ENCODE measurements around the gene STK32B.

The STK32B gene

GRCh38 chr4:5383191-5383980, 332.1 kb downstream of the STK32B start:
- DNase-seq (ENCODE audit: low read depth in 2 of 3, low spot score in 1 of 3), result no peak

DNA sequence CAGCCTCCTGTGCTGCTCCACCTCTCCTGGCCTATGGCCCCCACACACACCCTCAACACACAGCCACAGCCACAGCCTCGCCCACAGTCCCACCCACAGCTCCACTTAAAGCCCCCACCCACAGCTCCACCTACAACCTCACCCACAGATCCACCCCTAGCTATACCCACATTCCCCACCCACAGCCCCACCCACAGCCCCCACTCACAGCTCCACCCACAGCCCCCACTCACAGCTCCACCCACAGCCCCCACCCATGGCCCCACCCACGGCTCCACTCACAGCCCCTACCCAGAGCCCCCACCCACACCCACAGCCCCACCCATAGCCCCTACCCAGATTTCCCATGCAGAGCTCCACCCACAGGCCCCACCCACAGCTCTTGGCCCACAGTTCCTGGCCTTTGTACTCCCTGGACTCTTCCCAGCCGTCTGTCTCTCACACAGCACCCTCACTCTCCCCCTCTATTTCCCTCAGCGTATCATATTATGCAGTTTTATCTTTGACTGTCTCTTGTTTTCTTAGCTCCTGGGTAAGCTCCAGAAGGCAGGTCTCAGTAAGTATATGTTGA, 334.5 kb downstream of the STK32B start:
- no peak for DNase-seq (ENCODE audit: low read depth in 2 of 3, low spot score in 1 of 3)

- DNase-seq (ENCODE audit: low read depth in 2 of 3, low spot score in 1 of 3), result no peak
These were observed 335.6 kb downstream of the STK32B start for GRCh38 chr4:5386921-5387320.

DNA sequence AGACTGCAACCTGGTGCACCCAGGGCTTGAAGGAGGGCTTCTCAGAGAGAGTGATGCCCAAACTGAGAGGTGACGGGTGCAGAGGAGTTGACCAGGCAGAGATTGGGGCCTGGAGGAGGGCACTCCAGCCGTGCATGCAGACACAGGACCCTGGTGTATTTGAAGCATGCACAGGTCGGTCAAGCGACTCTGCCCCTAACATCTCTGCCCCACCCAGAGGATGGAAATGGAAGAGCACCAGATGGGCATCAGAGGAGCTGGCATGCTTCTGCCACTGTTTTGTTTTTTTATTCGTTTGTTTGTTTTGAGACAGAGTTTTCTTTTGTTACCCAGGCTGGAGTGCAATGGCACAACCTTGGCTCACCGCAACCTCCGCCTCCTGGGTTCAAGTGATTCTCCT, 336.2 kb downstream of the STK32B start:
- no peak for DNase-seq (ENCODE audit: low read depth in 2 of 3, low spot score in 1 of 3)

GRCh38 chr4:5389756-5390310, 338.6 kb downstream of the STK32B start:
- DNase-seq (ENCODE audit: low read depth in 2 of 3, low spot score in 1 of 3), result no peak

- no peak for DNase-seq (ENCODE audit: low read depth in 2 of 3, low spot score in 1 of 3)
These were observed 340.2 kb downstream of the STK32B start for GRCh38 chr4:5391492-5391891.

DNA sequence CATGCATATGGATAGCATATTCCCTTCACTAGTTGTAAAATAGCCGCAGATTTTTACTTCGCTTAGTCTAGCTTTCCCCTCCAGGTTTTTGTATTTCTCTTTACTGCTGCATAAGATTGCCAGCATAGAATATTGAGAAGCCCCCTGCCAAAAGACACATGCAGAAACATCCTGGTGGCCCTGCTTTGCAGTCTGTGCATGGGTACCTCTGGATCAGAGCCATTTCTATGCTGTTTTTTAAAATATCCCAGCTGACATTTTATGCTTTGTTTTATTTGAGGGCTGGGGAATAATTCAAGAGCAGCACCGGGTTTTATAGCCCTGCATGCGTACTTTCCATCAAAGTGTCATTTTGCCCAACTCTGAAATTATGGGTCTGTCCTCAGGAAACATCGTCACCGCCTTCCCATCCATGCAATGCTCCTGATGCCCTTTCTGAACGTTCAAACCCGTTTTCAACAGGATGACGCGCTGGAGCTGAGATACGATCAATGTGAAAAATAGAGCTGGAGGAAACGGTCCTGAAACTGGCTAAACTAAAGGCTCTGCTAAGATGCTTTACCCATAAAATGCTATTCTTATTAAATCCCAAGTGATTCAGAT, 342.7 kb downstream of the STK32B start:
- no peak for DNase-seq (ENCODE audit: low read depth in 2 of 3, low spot score in 1 of 3)

- DNase-seq (ENCODE audit: low read depth in 2 of 3, low spot score in 1 of 3), result no peak
These were observed 344.5 kb downstream of the STK32B start for GRCh38 chr4:5395781-5396180.

DNA sequence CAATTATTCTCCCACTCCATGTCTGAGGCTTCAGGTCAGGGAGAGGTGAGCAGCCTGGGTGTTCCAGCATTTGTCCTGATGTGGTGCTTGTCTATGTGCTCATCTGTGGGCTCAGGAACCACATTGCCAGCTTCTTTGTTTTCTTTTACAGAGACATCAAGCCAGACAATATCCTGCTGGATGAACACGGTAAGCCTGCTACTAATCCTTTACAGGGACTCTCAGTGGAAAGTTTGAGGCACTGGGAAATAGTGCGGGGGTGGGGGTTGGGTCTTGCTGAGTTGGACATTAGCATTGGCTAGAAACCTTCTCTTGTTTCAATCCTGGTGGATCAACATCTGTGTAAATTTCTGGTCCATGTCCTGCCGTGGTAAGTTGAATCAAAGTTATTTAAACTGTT, 346.8 kb downstream of the STK32B start:
- no peak for DNase-seq (ENCODE audit: low read depth in 2 of 3, low spot score in 1 of 3)

GRCh38 chr4:5399124-5399523, 347.8 kb downstream of the STK32B start:
- DNase-seq (ENCODE audit: low read depth in 2 of 3, low spot score in 1 of 3), result no peak

- DNase-seq (ENCODE audit: low read depth in 2 of 3, low spot score in 1 of 3), result no peak
These were observed 348.6 kb downstream of the STK32B start for GRCh38 chr4:5399790-5400421.

DNA sequence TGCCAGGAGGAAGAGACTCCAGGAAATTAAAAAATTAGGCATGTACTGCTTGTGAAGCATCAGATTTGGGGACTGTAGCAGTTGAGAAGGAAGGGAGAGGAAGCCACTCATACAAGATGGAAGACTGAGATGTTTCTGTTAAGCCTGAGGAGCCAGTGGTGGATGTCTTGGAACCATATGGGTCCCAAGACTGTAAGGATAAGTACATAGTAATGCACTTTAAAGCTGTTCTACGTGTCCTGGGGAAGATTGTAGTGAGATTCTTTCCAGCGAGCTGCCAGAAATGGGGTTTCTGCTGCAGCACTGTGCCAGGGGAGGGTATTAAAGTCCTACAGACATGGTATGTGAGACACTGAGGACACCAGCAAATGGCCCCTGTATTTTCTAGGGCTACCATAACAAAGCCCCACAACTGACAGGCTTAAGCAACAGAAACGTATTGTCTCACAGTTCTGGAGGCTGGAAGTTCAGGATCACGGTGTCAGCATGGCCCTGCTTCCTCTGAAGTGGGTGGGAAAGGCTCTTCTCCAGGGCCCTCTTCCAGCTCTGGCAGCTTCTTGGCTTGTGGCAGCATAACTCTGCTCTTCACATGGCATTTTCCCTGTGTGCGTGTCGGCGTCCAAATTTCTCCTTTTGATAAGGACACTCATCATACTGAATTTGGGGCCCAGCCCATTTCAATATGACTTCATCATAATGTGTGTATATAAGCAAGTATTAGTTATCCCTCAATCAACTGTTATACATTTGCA, 352.6 kb downstream of the STK32B start:
- DNase-seq (ENCODE audit: low read depth in 2 of 3, low spot score in 1 of 3), result no peak

GRCh38 chr4:5409237-5409636, 358.0 kb downstream of the STK32B start:
- no peak for DNase-seq (ENCODE audit: low read depth in 2 of 3, low spot score in 1 of 3)

DNA sequence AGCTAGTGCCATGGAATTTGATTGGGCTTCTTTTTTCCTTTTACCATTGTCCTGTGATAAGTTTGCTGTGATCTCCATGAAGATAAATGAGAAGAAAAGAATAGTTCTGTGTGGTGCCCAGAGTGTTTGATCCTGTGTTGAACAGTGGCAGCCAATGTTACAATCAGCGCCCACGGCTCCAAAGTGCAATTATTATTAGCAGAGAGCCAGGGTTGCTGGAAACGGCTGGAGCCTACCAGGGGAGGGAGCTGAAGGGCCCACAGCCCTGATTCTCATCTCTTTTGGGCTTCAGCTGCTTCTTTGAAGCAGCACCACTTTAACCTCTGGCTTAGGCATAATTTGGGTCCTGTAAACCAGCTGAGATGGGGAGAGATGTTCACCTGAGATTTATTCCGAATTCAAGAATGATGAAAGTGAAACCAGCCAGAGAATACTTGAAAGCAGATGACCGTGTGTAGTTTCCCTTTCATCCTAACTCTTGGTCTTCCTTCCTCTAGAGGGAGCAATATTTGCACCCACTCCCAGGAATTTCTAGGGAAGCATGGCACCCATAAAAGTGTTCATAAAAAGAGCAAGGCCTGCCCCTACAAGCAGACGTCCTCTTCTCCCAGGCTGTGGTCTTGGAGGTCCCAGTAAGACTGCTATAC, 358.8 kb downstream of the STK32B start:
- DNase-seq (ENCODE audit: low read depth in 2 of 3, low spot score in 1 of 3), result no peak

GRCh38 chr4:5412296-5412695, 361.0 kb downstream of the STK32B start:
- DNase-seq (ENCODE audit: low read depth in 2 of 3, low spot score in 1 of 3), result no peak

DNA sequence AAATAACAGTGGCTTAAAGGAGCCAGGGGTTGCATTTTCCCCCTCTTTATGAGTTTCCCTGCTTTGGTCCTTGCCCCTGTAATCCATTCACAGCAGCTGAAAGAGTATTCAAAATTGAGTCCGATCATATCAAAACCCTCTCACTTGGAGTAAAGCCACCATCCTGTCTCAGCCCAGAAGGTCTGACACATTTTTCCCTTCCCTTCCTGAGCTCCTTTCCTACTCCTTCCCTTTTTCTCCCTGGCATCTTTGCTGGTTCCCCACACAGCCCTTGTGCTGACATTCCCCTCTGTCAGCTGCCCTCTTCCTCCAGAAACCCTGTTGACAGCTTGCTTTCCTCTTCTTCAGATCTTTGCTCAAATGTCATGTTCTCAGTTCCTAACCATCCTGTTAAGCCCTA, 361.5 kb downstream of the STK32B start:
- no peak for DNase-seq (ENCODE audit: low read depth in 2 of 3, low spot score in 1 of 3)

DNA sequence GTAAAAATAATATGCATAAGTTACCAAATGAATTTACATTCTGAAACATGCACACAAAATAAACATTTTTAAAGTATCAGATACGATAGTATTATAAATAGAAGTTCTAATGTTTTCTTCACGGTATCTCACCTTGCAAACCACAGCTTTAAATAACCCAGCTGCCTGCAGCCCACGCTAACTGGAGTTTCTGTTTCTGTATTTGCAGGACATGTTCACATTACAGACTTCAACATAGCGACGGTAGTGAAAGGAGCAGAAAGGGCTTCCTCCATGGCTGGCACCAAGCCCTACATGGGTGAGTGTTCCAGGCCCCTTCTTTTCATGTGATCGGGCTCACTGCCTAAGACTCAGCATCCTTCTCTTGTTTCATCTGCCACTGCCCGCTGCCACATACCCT, 365.4 kb downstream of the STK32B start:
- no peak for DNase-seq (ENCODE audit: low read depth in 2 of 3, low spot score in 1 of 3)

DNA sequence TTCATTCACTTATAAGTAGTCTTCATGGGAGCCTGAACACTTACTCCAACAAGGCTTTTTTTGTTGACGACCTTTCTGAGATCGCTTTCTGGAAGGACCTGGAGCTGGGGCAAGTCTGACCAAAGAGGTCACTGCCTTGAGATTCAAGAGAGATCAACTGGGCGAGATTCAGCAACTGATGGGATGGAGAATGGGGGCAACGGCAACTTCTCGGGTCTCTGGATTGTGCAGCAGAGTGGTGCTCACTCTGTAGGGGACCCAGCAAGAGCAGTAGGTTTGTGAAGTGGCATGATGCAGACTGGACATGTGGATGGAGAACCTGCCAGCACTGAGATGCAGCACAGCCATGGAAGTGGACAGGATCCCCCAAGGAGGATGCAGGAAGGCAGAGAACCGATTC, 369.0 kb downstream of the STK32B start:
- DNase-seq (ENCODE audit: low read depth in 2 of 3, low spot score in 1 of 3), result no peak

- DNase-seq (ENCODE audit: low read depth in 2 of 3, low spot score in 1 of 3), result no peak
These were observed 370.1 kb downstream of the STK32B start for GRCh38 chr4:5421416-5421815.

DNA sequence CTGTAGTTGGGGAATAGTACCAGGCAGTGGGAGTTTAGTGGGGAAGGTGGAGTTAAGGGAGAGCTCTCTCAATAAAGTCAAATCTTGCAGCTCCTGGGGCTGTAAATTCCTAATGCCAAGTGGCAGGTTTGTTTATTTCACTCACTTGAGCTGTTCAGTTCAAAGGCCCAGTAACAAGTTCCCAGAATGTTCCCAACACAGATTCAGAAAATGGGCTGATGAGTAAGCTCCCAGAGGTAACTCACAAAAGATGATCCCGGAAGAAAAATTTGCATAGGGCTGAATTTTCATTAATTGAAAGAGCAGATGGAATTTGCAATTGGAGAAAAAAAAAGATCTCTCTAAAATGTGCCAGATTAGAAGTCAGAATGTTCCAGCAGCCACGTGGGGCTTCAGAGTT, 370.9 kb downstream of the STK32B start:
- DNase-seq (ENCODE audit: low read depth in 2 of 3, low spot score in 1 of 3), result no peak

- no peak for DNase-seq (ENCODE audit: low read depth in 2 of 3, low spot score in 1 of 3)
These were observed 372.4 kb downstream of the STK32B start for GRCh38 chr4:5423670-5424069.
